Breast epithelium (tissue), 4 donors: ENCODE measurements around the gene PRDM16. TPM values are rescaled to one million over a fixed set of nuclear protein-coding genes. Genes with fewer than 3 reads are reported as not detected.
A peak's percentile ranks its signal among the peaks of the same experiment; 100 is the strongest.

Experiments used
- DNase-seq, 2 donors: peaks; one replicate each; pipeline ENCODE4 v3.0.0-alpha.2; 2019; ENCODE audit warnings: low spot score in 2 of 2
- H3K27ac ChIP-seq, 2 donors: fragments of 200-600 bp; sonication (generic) in 1 of 2; one replicate each; pipeline ENCODE4 v1.5.1; 2016 to 2019; ENCODE audit warnings: mild to moderate bottlenecking in 1 of 2
- H3K27me3 ChIP-seq, 2 donors: fragments of 200-600 bp; sonication (generic) in 1 of 2; one replicate each; pipeline versions ENCODE4 v1.5.1 to v1.6.0; 2017 to 2019; ENCODE audit warnings: control low read depth in 1 of 2, mild to moderate bottlenecking in 1 of 2
- H3K36me3 ChIP-seq: fragments of 200-600 bp; one replicate; pipeline ENCODE4 v1.5.1; 2019
- H3K4me1 ChIP-seq, 2 donors: fragments of 200-600 bp; sonication (generic); one replicate each; pipeline ENCODE4 v1.5.1; 2016 to 2019; ENCODE audit warnings: control low read depth in 1 of 2
- H3K4me3 ChIP-seq, 3 donors: fragments of 200-600 bp; sonication (generic); 1 replicate in 2 of 3; 2 replicates in 1 of 3; pipeline ENCODE4 v1.5.1; 2016 to 2019; ENCODE audit warnings: mild to moderate bottlenecking in 3 of 3, moderate library complexity in 2 of 3
- H3K9me3 ChIP-seq, 2 donors: fragments of 200-600 bp; sonication (generic) in 1 of 2; one replicate each; pipeline ENCODE4 v1.5.1; 2016 to 2019; ENCODE audit warnings: control low read depth in 1 of 2
- CTCF ChIP-seq, 3 donors: fragments of 450-650 bp; IDR thresholded peaks; one replicate each; pipeline ENCODE4 v1.5.1; 2016 to 2017; ENCODE audit warnings: antibody characterized with exemption in 3 of 3, mild to moderate bottlenecking in 3 of 3, moderate library complexity in 3 of 3
- POLR2A ChIP-seq: fragments of 450-650 bp; IDR thresholded peaks from one replicate; pipeline ENCODE4 v1.6.1; 2016; ENCODE audit warnings: antibody characterized with exemption, mild to moderate bottlenecking, moderate library complexity
- POLR2AphosphoS5 ChIP-seq, 3 donors: sonication (generic); formaldehyde crosslinking; IDR thresholded peaks; one replicate each; pipeline ENCODE4 v1.6.1; 2017; ENCODE audit warnings: antibody characterized with exemption in 3 of 3
- intact Hi-C: fragments of 100-400 bp; cut with DNase I; formaldehyde crosslinking; loops from one replicate; pipeline ENCODE4 v1.15.1; 2023; ENCODE audit warnings: low total_unique reads
- total RNA-seq, 3 donors: library from RNA; depleted of rRNA; stranded (reverse); fragments of >200 nt; gene quantifications; one replicate each; pipeline ENCODE4 v1.1.0, GENCODE V29; 2016

The PRDM16 gene
- total RNA-seq, 3 donors from 2014 or later: 0.48 to 3.8 (median 3.6) TPM

DNA sequence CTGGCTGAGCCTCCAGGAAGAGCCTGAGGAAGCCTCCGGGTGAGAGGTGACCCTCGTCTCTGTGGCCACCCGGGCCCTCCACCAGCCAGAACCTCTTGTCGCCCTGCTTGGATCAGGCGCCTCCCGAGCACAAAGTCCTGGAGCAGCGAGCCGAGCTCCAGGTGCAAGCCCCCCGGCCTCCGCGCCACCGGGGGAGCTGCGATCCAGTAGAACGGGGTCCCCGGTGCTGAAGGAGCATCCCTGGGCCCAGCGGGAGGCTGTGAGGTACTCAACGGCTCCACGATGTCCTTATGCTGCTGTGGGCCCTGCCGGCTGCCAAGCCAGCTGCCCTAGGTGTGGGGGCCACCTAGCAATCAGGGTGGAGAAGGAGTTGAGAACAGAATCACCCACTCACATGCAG lies 102.8 kb downstream of the PRDM16 start:
- no peak for DNase-seq

DNA sequence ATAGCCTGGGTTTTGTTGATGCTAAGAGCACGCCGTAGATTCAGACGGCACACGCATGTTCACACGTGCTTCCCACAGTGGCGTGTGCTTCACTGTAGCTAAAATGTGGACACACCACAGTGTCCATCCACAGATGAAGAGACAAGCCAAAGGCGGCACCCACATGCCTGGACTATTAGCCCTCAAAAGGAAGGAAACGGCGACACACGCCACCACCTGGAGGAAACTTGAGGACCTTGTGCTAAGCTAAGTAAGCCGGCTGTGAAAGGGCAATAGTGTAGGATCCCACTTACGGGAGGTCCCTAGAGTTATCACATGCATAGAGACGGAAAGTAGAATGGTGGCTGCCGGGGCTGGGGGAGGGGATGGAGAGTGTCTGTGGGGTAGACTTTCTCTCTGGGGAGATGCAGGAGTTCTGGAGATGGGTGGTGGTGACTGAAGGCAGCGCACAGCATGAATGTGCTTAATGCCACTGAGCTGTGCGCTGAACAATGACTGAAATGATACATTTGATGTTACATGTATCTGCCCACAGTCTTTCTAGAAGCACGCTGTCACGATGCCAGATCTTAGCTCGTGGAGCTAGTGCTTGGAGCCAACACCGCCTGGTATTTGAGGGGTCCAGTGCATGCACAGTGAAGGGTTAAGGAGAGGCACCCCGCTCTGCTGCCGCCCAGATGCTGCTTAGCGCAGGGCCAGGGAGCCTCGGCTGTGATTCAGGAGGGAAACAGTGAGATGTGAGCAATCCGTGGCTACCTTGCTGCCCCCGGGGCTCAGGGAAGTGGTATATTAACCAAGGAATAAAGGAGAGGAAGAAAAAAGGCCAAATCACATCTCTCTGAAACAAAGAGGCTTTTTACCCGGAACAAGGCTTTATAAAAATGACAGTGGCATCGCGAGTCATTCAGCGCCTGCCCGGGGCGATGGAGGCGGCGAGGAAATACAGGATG lies 103.7 kb downstream of the PRDM16 start:
- Histone ChIP-seq H3K36me3 (no peaks in the 10 kb centered on the region), H3K4me1 (peaks cover 5 to 21% of the 10 kb centered on the region in 2 donors), H3K27ac (no peak overlapping the region), H3K27me3 (no peaks in the 10 kb centered on the region), H3K9me3 (no peaks in the 10 kb centered on the region), H3K4me3 (no peak overlapping the region)
- DNase-seq: no peak
- TF ChIP-seq CTCF (IDR thresholded peaks at IDR 0.05) (no peak), POLR2A (no peak), POLR2AphosphoS5 (IDR thresholded peaks at IDR 0.05) (no peak)
- intact Hi-C loops: no loop called here

More for the DNA sequence above, 102.8 kb downstream of the PRDM16 start:
- H3K4me1 ChIP-seq: peaks cover 5 to 21% of the 10 kb centered on the region in 2 donors
- no peaks in the 10 kb centered on the region for H3K27me3 ChIP-seq
- TF ChIP-seq POLR2AphosphoS5 (IDR thresholded peaks at IDR 0.05): no peak
- no peak for TF ChIP-seq CTCF (IDR thresholded peaks at IDR 0.05)
- no peak for TF ChIP-seq POLR2A
- no peaks in the 10 kb centered on the region for H3K36me3 ChIP-seq
- H3K27ac ChIP-seq: peak overlapping the region in 1 of 2 donors; percentile 85
- H3K9me3 ChIP-seq: no peaks in the 10 kb centered on the region
- H3K4me3 ChIP-seq: no peak overlapping the region
- intact Hi-C loops: no loop called here

DNA sequence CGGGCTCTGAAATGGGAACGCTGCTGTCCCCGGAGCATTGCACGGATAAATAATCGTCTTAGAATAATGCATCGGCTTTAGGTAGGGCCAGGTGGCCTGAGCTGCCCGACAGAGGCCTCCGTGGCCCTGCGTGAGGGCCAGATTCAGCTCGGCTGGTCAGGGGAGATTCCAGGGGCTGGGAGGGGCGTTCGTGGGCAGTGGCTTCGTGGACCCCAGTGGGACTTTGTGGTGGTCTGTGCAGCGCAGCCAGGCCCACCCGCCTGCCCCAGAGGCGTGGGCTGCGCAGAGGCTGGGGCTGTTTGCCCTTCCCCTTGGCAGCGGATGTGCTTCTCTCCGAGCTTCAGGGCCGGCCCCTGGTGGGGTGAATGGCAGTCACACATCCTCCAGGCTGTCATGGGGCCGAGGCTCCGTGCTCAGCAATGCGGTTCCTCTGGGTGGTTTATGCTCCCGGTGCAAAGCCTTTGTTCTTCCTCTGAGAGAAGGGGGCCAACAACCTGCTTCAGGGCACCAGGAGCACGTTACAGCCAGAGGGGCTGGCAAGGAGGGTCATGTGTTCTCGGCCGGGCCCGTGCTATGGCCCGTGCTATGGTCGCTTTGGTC lies 104.5 kb downstream of the PRDM16 start:
- no peak overlapping the region for H3K27ac ChIP-seq
- peaks cover 5 to 21% of the 10 kb centered on the region in 2 donors for H3K4me1 ChIP-seq
- no peaks in the 10 kb centered on the region for H3K36me3 ChIP-seq
- H3K9me3 ChIP-seq: no peaks in the 10 kb centered on the region
- TF ChIP-seq CTCF (IDR thresholded peaks at IDR 0.05): no peak
- no peak for TF ChIP-seq POLR2AphosphoS5 (IDR thresholded peaks at IDR 0.05)
- TF ChIP-seq POLR2A: no peak
- DNase-seq: no peak
- intact Hi-C loops: no loop called here
- H3K4me3 ChIP-seq: no peak overlapping the region
- no peaks in the 10 kb centered on the region for H3K27me3 ChIP-seq

DNA sequence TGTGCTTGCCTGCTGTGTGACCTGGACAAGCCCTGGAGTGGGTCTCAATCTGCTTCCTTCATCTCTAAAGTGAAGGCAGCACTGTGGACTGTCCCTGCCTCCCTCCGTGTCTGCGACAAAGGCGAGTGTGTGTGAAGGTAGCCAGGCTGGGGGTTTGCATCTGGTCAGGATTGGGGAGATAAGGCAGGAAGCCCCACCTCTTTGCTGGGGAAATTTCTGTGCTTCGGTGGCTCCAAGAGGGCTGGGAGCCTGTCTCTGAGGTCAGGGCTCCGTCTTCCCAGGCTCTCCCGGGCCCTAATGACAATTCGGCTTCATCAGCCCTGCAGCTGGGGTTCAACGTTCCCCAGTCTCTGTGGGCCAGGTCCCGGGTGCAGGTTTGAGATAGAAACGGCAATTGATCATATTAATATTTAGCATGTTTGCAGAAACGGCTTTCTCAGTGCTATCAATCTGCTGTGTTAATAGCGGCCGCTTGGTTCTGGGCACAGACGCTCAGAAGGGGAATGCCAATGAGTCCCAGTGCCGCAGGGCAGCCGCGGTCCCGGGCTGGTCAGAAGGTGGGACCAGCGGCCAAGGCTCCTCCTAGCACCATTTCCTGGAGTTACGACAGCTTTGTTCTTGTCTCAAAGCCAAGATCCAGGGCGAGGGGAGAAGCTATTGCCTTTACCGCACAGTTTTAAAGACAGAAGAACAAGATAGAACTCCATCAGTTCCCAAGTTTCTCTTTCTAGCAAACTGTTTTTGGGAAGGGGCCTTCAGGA lies 105.7 kb downstream of the PRDM16 start:
- intact Hi-C loops: no loop called here
- peaks cover 5 to 21% of the 10 kb centered on the region in 2 donors for H3K4me1 ChIP-seq
- no peaks in the 10 kb centered on the region for H3K9me3 ChIP-seq
- peak in 1 of 3 donors; percentile 27 for TF ChIP-seq CTCF (IDR thresholded peaks at IDR 0.05)
- TF ChIP-seq POLR2AphosphoS5 (IDR thresholded peaks at IDR 0.05): peak in 1 of 3 donors; percentile 27
- no peak for TF ChIP-seq POLR2A
- peak overlapping the region in 2 of 3 donors; percentile 12 to 36 for H3K4me3 ChIP-seq
- no peaks in the 10 kb centered on the region for H3K27me3 ChIP-seq
- peak; percentile 81 to 91 for DNase-seq
- H3K27ac ChIP-seq: peak overlapping the region in 1 of 2 donors; percentile 28
- no peaks in the 10 kb centered on the region for H3K36me3 ChIP-seq
